OCI-M2 (cell line): Measurements from ENCODE around the gene PRG3.
"Not testable (repeated sequence)": the region's sequence is repeated elsewhere in the genome, so short reads cannot be mapped to it uniquely, and the experiment has no call there.

Experiments
- DNase-seq: peaks from one replicate; lab custom pipeline; 2025; ENCODE audit not compliant: unreplicated experiment; lab: John Stamatoyannopoulos, UW

PRG3 gene

GRCh38 chr11:57361420-57361819 is 19.5 kb downstream of the PRG3 start:
- not testable (repeated sequence) for DNase-seq

- DNase-seq, result no peak
Observed at GRCh38 chr11:57360991-57361390, 20.0 kb downstream of the PRG3 start.

GRCh38 chr11:57359896-57360690 is 20.9 kb downstream of the PRG3 start:
- DNase-seq, result no peak

- no peak for DNase-seq
Observed at GRCh38 chr11:57359396-57359795, 21.6 kb downstream of the PRG3 start.

GRCh38 chr11:57358991-57359390 is 22.0 kb downstream of the PRG3 start:
- DNase-seq, result no peak

DNA sequence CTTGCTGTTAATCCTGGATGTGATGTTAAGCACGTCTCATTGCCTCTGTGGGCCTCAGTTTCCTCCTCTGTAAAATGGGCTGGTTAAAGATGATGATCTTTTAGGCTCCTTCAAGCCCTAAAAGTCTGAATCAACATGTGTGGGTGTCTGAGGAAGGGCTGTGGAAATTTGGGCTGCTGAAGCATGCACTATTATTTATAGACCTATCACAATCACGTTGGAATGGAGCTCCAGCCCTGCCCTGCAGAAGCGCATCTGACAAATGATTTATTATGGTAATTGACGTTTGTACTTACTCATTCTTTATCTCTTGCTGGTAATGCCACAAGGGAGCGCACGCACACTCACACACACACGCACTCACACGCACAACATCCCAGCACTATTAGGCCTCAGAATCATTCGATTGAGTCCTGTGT is 22.4 kb downstream of the PRG3 start:
- no peak for DNase-seq

DNA sequence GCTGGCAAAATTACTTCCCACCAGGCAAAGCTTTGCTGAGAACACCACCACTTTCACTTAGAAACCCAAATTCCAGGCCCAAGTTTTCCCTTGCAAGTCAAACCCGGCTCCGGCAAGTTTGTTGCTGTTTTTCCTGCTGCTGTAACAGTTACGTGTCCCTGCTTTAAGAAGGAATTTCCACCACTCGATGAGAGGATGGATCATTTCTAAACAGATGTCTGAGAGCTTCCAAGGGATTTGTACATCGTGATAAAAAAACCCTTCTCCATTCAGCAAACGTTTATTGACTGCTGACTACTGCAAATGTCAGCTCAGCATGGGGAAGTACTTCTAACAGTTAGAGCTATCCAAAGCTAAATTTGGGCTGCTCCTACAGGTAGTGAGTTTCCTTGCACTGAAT is 23.1 kb downstream of the PRG3 start:
- DNase-seq, result no peak

GRCh38 chr11:57357310-57357709 is 23.6 kb downstream of the PRG3 start:
- DNase-seq, result no peak

DNA sequence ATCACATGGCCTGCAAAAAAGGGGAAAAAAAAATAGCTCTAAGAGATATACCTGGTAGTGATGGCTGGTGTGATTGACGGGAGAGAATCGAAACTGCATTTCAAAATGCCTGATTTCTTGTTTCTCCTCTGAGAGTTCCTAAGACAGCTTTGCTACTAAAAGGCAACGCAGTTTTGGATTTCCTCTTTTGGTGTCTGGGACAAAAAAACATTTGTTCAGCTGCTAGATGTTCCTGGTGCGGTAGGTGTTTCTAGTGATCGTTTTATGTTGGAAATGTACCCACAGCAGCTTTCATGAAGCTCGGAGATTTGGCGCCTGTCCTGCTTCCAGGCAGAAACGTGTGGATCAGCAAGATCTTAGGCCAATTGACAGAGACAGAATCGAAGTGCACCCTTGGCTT is 24.7 kb downstream of the PRG3 start:
- DNase-seq, result no peak

GRCh38 chr11:57354699-57355098 is 26.3 kb downstream of the PRG3 start:
- no peak for DNase-seq

DNA sequence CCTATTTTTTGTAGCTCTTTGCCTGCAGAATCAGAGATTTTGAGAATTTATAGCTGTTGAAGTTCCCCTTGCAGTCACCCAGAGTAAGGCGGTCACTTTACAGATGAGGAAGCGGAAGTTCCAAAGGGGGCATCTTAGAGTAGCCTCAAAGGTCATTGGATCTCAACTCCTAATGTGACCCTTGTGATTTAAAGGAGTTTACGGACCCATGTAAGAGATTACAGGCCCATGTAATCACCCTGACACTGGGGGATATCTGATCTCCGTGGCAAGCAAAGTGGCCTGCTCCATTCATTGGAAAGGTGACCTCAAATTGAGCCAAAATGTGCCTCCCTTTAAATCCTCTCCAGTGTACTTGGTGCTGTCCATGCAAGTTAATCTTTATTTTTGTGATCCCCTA is 27.1 kb downstream of the PRG3 start:
- no peak for DNase-seq

DNA sequence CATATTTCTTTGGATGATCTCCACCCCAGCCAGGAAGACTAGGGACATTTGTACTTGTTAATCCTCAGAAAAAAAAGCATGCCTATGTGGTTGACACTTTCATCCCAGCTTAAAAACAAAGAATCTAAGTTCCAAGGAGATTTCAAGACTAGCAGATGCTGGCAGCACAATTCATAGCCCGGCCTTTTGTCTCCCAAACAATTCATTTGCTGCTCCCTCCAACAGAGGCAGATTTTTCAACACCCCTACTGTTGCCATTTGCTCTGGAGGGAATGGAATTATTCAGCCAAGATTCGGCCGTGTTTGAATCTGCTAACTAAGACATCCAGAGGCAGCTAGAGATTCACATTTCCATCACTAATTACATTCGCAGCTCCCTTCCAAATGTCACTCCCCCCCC is 27.5 kb downstream of the PRG3 start:
- no peak for DNase-seq

DNA sequence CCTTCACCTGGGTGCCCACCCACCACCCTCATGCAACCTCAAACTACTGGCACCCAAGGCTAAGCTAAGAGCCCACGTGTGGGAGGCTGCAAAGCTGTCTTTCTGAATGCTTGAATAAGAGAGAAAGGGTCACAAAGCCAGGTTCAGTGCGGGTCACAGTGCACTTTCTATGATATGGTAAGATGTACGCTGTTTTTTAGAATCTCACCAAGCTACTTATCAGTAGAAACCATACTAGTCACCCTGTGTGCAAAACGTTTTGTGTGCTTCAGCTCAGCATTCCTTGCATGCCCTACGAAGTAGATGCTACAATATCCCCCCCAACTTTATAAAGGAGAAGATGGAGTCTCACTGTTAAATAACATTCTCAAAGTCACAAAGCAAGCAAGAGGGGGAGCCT is 27.9 kb downstream of the PRG3 start:
- DNase-seq, result no peak

- no peak for DNase-seq
Observed at GRCh38 chr11:57349491-57350274, 31.3 kb downstream of the PRG3 start.

DNA sequence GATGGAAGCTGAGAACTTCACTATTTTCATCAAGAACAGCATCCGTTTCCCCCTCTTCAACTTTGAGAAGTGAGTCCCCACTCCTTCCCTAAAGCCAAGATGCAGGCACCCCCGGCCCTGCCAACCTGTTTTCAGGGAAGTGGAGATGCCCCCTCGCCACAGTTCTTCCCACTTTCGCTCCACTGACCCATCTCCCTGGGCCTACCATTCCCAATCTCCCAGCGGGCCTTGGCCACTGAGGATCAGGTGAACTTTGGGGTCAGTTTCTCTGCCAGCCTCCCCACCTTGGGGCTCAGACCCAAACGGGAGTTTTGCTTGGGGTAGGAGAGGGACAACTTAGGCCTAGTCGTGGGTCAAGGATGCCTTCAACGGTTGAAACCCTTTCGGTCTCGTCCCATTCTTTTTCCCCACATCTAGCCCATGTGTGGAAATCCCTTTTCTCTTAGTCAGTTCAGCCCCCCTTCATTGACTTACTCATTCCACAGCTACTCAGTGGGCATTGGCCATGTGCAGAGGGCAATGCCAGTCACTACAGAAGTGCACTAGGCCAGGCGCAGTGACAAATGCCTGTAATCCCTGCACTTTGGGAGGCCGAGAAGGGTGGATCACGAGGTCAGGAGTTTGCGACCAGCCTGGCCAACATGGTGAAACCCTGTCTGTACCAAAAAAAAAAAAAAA is 32.2 kb downstream of the PRG3 start:
- no peak for DNase-seq

GRCh38 chr11:57348052-57348451 is 32.9 kb downstream of the PRG3 start:
- DNase-seq, result no peak

- DNase-seq, result no peak
Observed at GRCh38 chr11:57347336-57347735, 33.6 kb downstream of the PRG3 start.

- DNase-seq, result no peak
Observed at GRCh38 chr11:57345555-57346211, 35.3 kb downstream of the PRG3 start.

DNA sequence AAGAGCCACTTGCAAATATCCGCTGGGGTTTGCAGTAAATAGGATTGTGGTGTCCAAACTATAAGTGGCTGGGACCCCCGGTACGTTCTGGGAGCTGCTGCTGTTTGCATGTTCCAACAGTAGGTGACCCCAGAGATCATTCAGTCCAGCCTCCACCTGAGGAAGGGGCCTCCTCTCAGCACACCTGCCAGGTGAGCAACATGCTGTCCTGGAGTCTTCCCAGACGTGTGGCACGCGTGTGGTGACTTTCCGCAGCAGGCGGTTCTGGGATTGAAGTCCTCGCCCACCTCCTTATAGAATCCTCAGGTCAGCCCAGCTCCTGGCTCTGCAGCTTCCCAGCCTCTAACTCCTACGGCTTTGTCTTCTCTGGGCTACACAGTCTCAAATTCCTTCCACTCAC is 36.1 kb downstream of the PRG3 start:
- no peak for DNase-seq

DNA sequence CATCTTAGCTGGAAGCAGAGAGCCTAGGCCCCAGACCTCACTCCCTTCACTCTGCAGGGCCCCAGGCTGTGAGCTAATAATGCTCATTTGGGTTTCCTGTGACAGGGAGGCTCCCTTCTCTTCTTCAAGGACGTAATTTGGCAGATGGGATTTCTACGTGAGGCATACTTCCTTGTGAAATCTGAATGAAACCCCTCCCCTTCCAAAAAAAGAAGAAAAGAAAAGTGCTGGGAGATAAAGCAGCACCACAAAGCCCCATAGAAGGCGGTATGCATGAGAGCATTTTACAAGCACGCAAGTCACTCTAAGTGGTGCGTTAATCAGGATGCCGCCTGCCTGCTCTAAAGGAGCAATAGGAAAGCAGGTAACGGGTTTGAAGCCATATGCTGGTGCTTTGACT is 37.1 kb downstream of the PRG3 start:
- no peak for DNase-seq

DNA sequence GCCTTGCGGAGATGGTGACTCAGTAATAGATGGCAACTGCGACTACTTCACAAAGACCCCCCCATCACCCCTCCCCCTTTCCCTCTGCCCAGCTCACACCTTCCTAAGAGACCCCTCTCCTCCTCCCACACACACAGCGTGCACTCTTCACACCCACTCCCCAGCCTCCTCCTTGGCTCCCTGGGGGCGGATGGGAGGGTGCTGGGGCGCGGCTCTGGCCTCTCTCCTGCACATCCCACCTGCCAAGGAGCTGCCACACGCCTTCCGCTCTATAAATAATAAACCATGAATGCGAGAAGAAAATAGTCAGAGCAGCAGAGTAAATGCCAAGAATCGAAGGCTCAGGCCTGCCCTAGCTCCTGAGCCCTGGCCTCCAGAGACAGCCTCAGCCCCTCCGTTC is 38.2 kb downstream of the PRG3 start:
- DNase-seq, result no peak
